GM19463 (cell line): ENCODE results near the gene R3HDM4.
"Not testable (repeated sequence)": the region's sequence is repeated elsewhere in the genome, so short reads cannot be mapped to it uniquely, and the experiment has no call there.

Source experiments
- ATAC-seq: cut with Tn5 transposase; IDR thresholded peaks from one replicate; pipeline ENCODE4 v1.9.1; 2021; ENCODE audit warnings: mild to moderate bottlenecking, moderate library complexity; ENCODE audit not compliant: unreplicated experiment

The R3HDM4 gene

DNA sequence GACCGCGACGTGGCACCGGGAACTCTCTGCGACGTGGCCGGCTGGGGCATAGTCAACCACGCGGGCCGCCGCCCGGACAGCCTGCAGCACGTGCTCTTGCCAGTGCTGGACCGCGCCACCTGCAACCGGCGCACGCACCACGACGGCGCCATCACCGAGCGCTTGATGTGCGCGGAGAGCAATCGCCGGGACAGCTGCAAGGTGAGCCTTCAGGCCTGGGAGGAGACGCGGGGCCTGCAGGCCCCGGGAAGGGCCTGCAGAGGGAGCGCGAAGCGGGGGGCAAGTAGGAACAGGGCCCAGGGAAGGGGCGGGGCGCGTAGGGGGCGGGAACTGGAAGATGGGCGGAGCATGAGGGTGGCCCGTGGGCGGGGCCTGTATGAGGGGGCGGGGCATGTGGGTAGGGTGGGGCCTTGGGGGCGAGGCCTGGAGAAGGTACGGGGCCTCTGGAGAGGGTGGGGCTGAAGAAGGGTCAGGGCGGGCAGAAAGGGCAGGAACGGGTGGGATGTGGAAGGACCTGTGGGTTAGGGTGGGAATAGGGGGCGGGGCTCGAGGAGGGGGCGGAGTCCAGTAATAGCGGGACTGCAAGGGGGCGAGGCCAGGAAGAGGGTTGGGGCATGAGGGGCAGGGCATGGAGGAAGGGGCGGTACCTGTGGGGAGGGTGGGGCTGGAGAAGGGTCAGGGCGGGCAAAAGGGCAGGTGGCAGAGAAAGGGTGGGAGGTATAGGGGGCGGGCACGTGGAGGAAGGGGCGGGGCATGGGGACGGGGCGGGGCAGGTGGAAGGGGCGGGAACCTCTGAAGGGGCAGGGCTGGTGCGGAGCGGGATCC is 51.1 kb downstream of the R3HDM4 start:
- ATAC-seq, result no peak

DNA sequence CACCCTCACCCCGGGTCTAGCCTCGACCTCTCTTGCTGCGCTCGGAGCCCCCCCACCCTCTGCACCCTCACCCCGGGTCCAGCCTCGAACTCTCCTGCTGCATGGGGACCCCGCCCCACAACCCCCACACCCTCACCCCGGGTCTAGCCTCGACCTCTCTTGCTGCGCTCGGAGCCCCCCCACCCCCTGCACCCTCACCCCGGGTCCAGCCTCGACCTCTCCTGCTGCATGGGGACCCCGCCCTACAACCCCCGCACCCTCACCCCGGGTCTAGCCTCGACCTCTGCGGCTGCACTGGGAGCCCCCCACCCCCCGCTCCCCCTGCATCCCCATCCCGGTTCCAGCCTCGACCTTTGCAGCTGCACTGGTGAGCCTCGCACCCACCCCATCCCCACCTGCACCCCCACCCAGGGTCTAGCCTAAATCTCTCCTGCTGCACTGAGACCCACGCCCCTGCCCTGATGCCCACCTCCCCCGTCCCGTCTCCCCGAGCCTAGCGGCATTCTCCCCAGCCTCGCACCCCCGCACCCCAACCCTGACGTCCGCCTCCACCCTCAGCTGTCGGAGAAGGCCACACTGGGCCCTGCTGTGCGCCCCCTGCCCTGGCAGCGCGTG is 51.8 kb downstream of the R3HDM4 start:
- no peak for ATAC-seq

DNA sequence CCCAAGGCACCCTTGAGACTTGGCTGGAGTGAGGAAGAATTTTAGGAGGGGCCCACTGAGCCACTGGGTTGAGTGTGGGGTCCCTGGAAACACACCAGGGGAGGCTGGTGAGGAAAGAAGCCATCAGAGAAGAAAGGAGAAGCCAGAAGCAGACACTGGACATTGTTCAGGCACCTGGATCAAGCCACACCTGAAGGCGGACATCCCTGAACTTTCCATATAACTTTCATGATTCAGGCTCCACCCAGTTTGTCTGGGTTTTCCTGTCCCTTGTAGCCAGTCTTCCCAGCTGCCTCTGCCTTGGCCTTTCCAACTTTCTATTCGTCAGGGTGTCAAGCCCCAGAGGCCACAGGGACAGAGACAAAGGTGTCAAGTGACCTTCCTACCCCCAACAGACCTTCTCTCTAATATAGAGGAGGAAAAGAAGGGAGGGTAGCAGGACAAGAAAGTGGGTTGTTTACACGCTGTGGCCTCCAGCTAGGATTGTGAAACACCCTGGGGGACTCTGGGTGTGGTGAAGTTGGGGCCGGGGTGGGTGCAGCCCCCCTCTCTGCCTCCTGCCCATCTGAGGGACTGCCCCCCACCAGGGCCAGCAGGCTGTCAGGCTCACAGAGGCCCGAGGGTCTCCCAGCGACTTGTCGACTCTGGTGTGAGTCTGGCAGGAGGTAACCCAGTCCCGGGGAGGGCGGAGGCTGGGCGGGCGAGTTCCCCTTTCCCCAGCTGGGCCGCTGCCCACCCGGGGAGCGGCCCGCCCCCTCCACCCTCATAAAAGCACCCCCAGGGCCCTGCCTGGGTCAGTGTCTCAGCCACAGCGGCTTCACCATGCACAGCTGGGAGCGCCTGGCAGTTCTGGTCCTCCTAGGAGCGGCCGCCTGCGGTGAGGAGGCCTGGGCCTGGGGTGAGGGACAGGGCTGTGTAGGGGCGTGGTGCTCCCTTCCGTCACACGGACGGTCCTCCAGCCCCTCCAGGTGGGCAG is 53.9 kb downstream of the R3HDM4 start, which contains the start of gene CFD:
Gene CFD (plus strand): TSS at position 797 of the 976 bp plus-strand sequence. CDS start 26 bp downstream, at position 823.
- ATAC-seq, result no peak

DNA sequence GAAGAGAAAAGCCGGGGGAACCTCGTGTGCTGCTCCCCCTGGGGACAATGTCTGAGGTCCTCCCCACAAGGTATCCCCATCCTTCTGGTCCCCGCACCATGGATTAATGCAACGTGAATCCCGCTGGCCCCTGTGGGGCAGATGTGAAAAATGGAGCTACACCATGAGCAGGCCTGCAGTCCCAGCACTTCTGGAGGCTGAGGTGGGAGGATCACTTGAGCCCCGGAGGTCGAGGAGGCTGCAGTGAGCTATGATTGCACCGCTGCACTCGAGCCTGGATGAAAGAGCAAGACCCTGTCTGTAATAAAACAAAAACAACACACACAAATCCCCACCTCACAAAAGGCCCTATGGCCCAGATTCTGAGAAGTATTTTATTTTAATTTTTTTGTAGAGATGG is 54.7 kb downstream of the R3HDM4 start:
- no peak for ATAC-seq

DNA sequence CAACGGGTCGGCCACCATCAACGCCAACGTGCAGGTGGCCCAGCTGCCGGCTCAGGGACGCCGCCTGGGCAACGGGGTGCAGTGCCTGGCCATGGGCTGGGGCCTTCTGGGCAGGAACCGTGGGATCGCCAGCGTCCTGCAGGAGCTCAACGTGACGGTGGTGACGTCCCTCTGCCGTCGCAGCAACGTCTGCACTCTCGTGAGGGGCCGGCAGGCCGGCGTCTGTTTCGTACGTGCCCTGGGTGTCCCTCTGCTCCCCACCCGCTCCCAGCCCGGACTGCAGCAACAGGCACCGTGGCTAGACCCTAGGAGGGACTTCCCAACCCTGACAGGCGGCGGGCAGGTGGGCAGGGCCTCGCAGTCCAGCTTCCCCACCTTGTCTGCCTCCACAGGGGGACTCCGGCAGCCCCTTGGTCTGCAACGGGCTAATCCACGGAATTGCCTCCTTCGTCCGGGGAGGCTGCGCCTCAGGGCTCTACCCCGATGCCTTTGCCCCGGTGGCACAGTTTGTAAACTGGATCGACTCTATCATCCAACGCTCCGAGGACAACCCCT is 57.4 kb downstream of the R3HDM4 start:
- no peak for ATAC-seq

DNA sequence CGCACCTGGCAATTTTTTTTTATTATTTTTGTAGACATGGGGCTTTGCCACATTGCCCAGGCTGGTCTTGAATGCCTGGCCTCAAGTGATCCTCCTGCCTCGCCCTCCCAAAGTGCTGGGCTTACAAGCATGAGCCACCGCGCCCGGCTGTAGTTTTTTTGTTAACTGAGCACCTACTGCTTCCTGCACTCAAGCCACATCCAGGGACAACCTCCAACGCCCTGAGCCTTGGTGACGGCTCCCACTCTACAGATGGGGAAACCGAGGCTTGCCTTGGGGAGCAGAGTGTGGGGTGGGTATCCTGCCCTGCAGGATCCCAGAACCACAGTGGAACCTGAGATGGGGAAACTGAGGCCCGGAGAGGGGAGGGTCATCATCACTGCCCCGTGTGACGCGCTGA is 57.9 kb downstream of the R3HDM4 start:
- ATAC-seq, result no peak

DNA sequence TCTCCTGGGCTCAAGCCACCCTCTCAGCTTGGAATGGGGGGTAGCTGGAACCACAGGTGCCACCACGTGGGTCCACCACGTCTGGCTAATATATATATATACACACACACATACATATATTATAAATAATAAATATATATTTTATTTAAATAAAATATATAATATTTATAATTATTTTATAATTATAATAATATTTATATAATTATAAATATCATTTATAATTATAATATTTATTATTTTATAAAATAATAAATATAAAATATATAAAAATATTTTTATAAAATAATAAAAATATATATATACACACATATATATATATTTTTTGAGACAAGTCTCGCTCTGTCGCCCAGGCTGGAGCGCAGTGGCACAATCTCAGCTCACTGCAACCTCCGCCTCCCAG is 58.5 kb downstream of the R3HDM4 start:
- no peak for ATAC-seq

DNA sequence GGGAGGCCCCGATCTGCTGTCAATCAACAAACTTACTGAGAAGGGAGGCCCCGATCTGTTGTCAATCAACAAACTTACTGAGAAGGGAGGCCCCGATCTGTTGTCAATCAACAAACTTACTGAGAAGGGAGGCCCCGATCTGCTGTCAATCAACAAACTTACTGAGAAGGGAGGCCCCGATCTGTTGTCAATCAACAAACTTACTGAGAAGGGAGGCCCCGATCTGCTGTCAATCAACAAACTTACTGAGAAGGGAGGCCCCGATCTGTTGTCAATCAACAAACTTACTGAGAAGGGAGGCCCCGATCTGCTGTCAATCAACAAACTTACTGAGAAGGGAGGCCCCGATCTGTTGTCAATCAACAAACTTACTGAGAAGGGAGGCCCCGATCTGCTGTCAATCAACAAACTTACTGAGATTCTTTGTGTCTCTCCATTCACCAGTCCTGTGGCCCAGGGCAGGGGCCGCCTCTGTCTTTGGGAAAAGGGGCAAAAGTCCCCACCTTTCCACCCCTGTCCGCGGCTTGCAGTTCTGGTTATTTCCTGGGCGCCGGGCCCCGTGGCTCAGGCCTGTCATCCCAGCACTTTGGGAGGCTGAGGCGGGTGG is 59.3 kb downstream of the R3HDM4 start:
- ATAC-seq, result not testable (repeated sequence)

DNA sequence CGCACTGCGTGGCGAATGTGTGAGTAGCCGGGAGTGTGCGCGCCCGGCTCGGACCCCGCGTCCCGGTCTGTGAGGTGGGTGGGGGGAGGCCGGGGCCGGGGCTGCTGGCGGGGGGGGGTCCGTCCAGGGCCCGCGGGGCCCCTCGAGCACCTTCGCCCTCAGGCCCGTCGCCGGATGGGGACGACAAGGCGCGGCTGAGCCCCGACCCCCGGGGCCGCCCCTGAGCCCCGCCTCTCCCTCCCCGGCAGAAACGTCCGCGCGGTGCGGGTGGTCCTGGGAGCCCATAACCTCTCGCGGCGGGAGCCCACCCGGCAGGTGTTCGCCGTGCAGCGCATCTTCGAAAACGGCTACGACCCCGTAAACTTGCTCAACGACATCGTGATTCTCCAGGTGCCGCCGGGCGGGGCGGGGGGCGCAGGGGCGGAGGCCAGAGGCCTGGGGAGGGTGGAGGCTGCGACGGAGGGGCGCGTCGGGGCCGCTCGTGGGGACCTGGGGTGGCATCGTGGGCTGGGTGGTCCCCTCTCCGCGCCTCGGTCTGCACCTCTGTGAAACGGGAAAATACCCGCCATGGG is 59.9 kb downstream of the R3HDM4 start:
- ATAC-seq, result no peak

DNA sequence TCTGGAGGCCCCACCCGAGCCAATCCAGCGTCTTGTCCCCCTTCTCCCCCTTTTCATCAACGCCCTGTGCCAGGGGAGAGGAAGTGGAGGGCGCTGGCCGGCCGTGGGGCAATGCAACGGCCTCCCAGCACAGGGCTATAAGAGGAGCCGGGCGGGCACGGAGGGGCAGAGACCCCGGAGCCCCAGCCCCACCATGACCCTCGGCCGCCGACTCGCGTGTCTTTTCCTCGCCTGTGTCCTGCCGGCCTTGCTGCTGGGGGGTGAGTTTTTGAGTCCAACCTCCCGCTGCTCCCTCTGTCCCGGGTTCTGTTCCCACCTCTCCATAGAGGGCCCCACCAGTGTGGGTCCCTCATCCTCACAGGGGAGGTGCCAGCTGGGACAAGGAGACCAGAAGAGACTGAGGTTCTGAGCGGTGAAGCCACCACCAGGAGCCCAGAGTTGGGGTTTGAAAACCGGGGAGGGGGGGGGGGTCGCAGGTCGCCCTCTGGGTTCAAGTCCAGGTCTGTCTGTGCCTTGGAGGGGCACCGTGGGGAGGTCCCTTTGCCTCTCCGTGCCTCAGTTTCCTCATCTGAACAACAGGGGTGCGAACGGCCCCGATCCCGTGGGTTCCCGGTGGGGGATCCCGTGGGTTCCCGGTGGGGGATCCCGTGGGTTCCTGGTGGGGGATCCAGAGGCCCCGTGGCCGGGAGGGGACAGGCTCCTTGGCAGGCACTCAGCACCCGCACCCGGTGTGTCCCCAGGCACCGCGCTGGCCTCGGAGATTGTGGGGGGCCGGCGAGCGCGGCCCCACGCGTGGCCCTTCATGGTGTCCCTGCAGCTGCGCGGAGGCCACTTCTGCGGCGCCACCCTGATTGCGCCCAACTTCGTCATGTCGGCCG is 60.6 kb downstream of the R3HDM4 start, which contains the start of gene ELANE:
Gene ELANE (plus strand): TSS at position 168 of the 878 bp plus-strand sequence. CDS start 26 bp downstream, at position 194.
- ATAC-seq, result no peak

DNA sequence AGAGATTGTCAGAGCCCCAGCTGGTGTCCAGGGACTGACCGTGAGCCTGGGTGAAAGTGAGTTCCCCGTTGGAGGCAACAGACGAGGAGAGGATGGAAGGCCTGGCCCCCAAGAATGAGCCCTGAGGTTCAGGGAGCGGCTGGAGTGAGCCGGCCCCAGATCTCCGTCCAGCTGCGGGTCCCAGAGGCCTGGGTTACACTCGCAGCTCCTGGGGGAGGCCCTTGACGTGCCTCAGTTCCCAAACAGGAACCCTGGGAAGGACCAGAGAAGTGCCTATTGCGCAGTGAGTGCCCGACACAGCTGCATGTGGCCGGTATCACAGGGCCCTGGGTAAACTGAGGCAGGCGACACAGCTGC is 62.1 kb downstream of the R3HDM4 start:
- no peak for ATAC-seq

DNA sequence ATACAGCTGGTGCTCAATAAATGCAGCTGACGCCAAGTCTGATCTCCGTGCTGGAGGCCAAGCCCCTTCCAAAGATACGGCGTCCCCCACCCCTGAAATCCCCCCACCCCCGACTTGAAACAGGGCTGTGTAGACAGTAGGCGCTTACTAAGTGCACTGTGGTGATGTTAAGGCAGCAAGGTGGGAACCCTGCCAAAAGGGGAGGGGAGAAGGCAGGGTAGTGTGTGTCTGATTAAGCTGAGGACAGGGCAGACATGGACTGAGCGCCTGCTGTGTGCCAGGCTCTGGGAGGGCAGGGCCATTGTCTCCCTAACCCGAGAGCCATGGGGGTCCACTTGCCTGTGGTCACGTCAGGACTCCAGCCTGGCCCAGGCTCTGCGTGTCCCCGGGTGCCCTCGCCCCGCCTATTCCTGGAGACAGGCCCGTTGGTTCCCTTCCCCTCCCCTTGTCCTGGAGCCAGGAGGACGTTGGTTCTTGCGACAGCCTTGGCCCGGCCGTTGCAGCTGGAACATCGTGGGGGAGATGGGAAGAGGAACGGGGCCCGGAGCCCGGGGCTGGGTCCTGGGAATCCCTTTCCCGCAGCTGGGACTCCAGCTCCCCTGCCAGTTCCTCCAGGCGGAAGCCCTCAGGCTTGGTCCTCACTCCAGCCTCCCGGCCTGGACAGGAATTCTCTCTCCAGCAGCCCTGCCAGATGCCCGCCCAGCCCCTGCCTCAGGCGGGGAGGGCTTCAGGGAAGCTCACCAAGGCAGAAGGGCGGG is 62.6 kb downstream of the R3HDM4 start:
- ATAC-seq, result no peak

DNA sequence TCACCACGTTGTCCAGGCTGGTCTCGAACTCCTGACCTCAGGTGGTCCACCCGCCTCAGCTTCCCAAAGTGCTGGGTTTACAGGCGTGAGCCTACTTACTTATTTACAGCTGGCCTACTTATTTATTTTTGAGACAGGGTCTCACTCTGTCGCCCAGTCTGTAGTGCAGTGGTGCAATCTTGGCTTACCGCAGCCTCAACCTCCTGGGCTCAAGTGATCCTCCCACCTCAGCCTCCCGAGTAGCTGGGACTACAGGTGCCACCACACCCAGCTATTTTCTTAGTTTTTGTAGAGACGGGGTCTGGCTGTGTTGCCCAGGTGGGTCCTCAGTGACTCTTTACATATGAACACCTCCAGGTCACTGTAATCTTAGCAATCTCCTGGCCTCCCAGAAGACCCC is 63.8 kb downstream of the R3HDM4 start:
- ATAC-seq, result not testable (repeated sequence)

DNA sequence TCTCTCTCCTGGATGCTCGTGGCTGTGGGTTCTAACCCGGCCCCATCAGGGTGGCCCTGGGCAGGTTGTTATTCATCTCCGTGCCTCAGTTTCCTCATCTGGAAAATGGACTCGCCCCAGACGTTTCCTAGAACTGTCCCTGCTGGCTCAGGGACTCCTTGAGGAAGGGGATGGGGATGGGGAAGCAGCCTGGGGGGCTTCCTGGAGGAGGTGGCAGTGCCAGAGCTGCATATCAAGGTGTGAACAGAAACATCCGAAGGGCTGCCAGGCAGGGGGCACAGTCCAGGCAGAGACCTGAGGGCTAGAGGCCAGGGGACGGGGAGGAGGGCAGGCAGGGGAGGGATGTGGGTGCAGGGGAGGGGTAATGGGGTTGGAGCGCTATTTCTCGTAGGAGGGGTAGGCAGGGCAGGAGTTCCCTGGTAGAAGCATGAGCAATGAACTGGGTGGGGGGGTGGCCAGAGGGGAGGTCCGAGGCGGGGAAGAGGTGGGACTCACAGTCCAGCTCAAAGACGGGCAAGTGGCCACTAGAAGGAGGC is 64.6 kb downstream of the R3HDM4 start:
- no peak for ATAC-seq
